Ovary (tissue), 3 donors: ENCODE results near the gene GRB2.

Source experiments
- POLR2A ChIP-seq: fragments of 450-650 bp; IDR thresholded peaks from one replicate; pipeline ENCODE4 v1.6.1; 2017; ENCODE audit warnings: antibody characterized with exemption, mild to moderate bottlenecking, moderate library complexity
- TF ChIP-seq, protein P1 (sequence below), 3 donors: fragments of 450-650 bp in 2 of 3; fragments of 200-600 bp in 1 of 3; IDR thresholded peaks; one replicate each; pipeline versions ENCODE4 v1.5.1 to v1.8.0; 2016 to 2022; ENCODE audit warnings: antibody characterized with exemption in 3 of 3, mild to moderate bottlenecking in 1 of 3
- donor health status: DM: no; HTN: no; CAD: no.

DNA sequence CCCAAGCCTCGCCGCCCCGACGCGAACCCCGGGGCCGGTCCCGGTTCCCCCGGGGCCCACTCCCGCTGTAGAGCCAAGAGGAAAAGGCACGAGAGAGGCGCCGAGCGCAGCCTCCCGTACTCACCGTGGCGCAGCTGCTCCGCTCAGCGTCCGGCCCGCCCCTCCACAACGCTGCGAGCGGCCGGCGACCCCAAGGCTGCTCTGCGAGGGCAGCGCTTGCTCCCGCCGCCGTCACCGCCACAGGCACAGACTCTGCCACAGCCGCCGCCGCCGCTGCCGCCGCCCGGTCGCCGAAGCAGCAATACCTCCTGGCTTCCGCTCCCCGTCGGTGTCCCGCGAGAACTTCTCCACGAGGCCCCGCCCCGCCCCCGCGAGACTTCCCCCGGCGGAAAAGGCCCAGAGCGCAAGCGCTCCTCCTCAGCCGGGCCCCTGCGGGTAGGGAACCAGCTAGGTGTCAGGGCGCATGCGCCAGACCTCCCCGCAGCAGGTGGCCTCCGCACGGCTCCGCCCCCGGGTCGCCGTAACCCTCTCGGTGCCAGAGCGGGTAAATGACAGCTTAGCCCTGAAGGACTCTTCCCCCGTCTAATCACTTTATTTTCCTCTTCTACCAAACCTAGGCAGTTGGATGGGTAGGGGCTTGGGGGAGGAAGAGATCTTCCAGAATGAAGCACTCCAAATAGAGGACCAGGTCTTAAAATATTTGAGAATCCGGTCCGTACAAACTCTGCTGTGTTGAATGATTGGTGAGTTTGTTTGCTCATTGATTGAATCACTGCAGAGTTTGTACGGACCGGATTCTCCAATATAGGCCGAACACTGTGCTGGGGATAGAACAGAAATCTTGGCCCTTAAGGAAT lies at the start of gene GRB2:
- peak; percentile 70 for TF ChIP-seq POLR2A
- TF ChIP-seq, protein P1, sequence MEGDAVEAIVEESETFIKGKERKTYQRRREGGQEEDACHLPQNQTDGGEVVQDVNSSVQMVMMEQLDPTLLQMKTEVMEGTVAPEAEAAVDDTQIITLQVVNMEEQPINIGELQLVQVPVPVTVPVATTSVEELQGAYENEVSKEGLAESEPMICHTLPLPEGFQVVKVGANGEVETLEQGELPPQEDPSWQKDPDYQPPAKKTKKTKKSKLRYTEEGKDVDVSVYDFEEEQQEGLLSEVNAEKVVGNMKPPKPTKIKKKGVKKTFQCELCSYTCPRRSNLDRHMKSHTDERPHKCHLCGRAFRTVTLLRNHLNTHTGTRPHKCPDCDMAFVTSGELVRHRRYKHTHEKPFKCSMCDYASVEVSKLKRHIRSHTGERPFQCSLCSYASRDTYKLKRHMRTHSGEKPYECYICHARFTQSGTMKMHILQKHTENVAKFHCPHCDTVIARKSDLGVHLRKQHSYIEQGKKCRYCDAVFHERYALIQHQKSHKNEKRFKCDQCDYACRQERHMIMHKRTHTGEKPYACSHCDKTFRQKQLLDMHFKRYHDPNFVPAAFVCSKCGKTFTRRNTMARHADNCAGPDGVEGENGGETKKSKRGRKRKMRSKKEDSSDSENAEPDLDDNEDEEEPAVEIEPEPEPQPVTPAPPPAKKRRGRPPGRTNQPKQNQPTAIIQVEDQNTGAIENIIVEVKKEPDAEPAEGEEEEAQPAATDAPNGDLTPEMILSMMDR (IDR thresholded peaks at IDR 0.05), result no peak
